ENCODE results near the gene SLC17A8.

- TF ChIP-seq CTCF (IDR thresholded peaks at IDR 0.05) (no peak), POLR2A (IDR thresholded peaks at IDR 0.05) (no peak), POLR2AphosphoS5 (IDR thresholded peaks at IDR 0.05; ENCODE audit: insufficient read depth in 1 of 2, low read depth in 1 of 2) (no peak)
Observed at GRCh38 chr12:100381379-100381778, 24.5 kb downstream of the SLC17A8 start.
